ENCODE measurements around the gene SH3GLB1. TPM values are rescaled to one million over a fixed set of nuclear protein-coding genes. Genes with fewer than 3 reads are reported as not detected.

The SH3GLB1 gene
- total RNA-seq, 1 experiment from 2014 or later: 36.6 TPM

GRCh38 chr1:86775395-86775794 lies 71.0 kb downstream of the SH3GLB1 start:
- no peaks in the 10 kb centered on the region for H3K23me2 ChIP-seq (ENCODE audit: insufficient read length, low read depth, low read length, poor library complexity, severe bottlenecking)
- no peak overlapping the region for H4K8ac ChIP-seq (replicated peaks; ENCODE audit: insufficient read length, low read depth, low read length)
- Mint-ChIP-seq H3K4me1 (peaks cover 20% of the 10 kb centered on the region in 2 experiments), H3K36me3 (ENCODE audit: insufficient read depth in 1 of 3, low read depth in 3 of 3) (no peaks in the 10 kb centered on the region), H3K27ac (no peak overlapping the region), H3K27me3 (ENCODE audit: low read depth) (no peaks in the 10 kb centered on the region; the same call in 1 of the 2 replicates), H3K4me3 (no peak overlapping the region), H3K9me3 (no peaks in the 10 kb centered on the region)
- no peak overlapping the region for H2BK5ac ChIP-seq (ENCODE audit: insufficient read length, low read length)
- WGBS (ENCODE audit: extremely low coverage, insufficient read length, low lambda C conversion rate): no CpG with 5 or more reads among the region's 1 CpG
- no peaks in the 10 kb centered on the region for H4K20me1 ChIP-seq (ENCODE audit: control insufficient read depth, insufficient read depth, insufficient read length)
- no peak overlapping the region for H2AK5ac ChIP-seq (ENCODE audit: insufficient read length, low read length)
- H3K9ac ChIP-seq (ENCODE audit: extremely low read depth, insufficient read length, low read length): no peak overlapping the region
- H3K9me3 ChIP-seq (ENCODE audit: control insufficient read depth, low read depth, low read length): no peaks in the 10 kb centered on the region
- no peak overlapping the region for H4K91ac ChIP-seq (ENCODE audit: insufficient read length, low read depth, low read length)
- H3K27ac ChIP-seq (ENCODE audit: insufficient read length, low read depth, low read length): no peak overlapping the region
- H2BK15ac ChIP-seq (ENCODE audit: low read depth, low read length): no peak overlapping the region
- no peak overlapping the region for H3K14ac ChIP-seq (ENCODE audit: insufficient read depth, low read length)
- no peak overlapping the region for H3K18ac ChIP-seq (ENCODE audit: insufficient read length, low read depth, low read length)
- TF ChIP-seq, protein P1, sequence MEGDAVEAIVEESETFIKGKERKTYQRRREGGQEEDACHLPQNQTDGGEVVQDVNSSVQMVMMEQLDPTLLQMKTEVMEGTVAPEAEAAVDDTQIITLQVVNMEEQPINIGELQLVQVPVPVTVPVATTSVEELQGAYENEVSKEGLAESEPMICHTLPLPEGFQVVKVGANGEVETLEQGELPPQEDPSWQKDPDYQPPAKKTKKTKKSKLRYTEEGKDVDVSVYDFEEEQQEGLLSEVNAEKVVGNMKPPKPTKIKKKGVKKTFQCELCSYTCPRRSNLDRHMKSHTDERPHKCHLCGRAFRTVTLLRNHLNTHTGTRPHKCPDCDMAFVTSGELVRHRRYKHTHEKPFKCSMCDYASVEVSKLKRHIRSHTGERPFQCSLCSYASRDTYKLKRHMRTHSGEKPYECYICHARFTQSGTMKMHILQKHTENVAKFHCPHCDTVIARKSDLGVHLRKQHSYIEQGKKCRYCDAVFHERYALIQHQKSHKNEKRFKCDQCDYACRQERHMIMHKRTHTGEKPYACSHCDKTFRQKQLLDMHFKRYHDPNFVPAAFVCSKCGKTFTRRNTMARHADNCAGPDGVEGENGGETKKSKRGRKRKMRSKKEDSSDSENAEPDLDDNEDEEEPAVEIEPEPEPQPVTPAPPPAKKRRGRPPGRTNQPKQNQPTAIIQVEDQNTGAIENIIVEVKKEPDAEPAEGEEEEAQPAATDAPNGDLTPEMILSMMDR (conservative IDR thresholded peaks at IDR 0.05): no peak
- no peaks in the 10 kb centered on the region for H3K79me1 ChIP-seq (ENCODE audit: insufficient read depth, low read depth, low read length, poor library complexity, severe bottlenecking)
- H2AFZ ChIP-seq (ENCODE audit: low read length): no peak overlapping the region
- no peak overlapping the region for H3K4me2 ChIP-seq (ENCODE audit: insufficient read depth, insufficient read length, low read length)
- peaks cover 3% of the 10 kb centered on the region; the same call in 1 of the 2 replicates for H3K4me1 ChIP-seq (ENCODE audit: insufficient read depth, low read length)
- no peak overlapping the region for H2BK12ac ChIP-seq (ENCODE audit: insufficient read length, low read depth, low read length)
- H2BK120ac ChIP-seq (ENCODE audit: low read depth, low read length, poor library complexity, severe bottlenecking): no peak overlapping the region
- no peak overlapping the region for H2BK20ac ChIP-seq (ENCODE audit: low read depth, low read length, poor library complexity, severe bottlenecking)
- no peak overlapping the region for H4K5ac ChIP-seq (ENCODE audit: insufficient read length, low read depth, low read length)
- H3K56ac ChIP-seq (ENCODE audit: insufficient read length, low read depth, low read length): no peak overlapping the region
- H3K79me2 ChIP-seq (ENCODE audit: insufficient read depth, low read length): no peaks in the 10 kb centered on the region
- no peak overlapping the region for H3K23ac ChIP-seq (ENCODE audit: insufficient read length, low read depth, low read length)
- H3T11ph ChIP-seq (ENCODE audit: low read length): no peak overlapping the region
- no peak overlapping the region for H3K4ac ChIP-seq (ENCODE audit: low read depth, low read length)
- no peak for DNase-seq
- H3K27me3 ChIP-seq (ENCODE audit: insufficient read depth, low read length): no peaks in the 10 kb centered on the region

All from H9 (cell line).